Spleen (tissue), 11 donors: ENCODE data around the gene JPH4. TPM values are rescaled to one million over a fixed set of nuclear protein-coding genes. Genes with fewer than 3 reads are reported as not detected.
A peak's percentile ranks its signal among the peaks of the same experiment; 100 is the strongest.

Experiments used
- DNase-seq: peaks from one replicate; pipeline ENCODE4 v3.0.0-alpha.2; 2020
- H3K27ac ChIP-seq, 8 donors: fragments of 200-600 bp; sonication (generic) in 7 of 8; 1 replicate in 4 of 8; 2 replicates in 4 of 8; pipeline versions ENCODE4 v1.5.0 to v1.8.0; 2016 to 2021; ENCODE audit warnings: inconsistent platforms in 4 of 8, mild to moderate bottlenecking in 4 of 8, moderate library complexity in 1 of 8
- H3K27me3 ChIP-seq, 7 donors: fragments of 200-600 bp; sonication (generic) in 6 of 7; replicated peaks in 1 of 7; 1 replicate in 4 of 7; 2 replicates in 3 of 7; pipeline versions ENCODE4 v1.5.0 to v1.8.0; 2016 to 2021; ENCODE audit warnings: inconsistent platforms in 3 of 7, mild to moderate bottlenecking in 1 of 7
- H3K36me3 ChIP-seq, 6 donors: fragments of 200-600 bp; sonication (generic) in 5 of 6; 1 replicate in 4 of 6; 2 replicates in 2 of 6; pipeline versions ENCODE4 v1.5.0 to v1.8.0; 2016 to 2021; ENCODE audit warnings: inconsistent platforms in 2 of 6
- H3K4me1 ChIP-seq, 6 donors: fragments of 200-600 bp; sonication (generic) in 5 of 6; 1 replicate in 3 of 6; 2 replicates in 3 of 6; pipeline versions ENCODE4 v1.5.0 to v1.8.0; 2016 to 2021; ENCODE audit warnings: inconsistent platforms in 3 of 6
- H3K4me3 ChIP-seq, 8 donors: fragments of 200-600 bp; sonication (generic) in 7 of 8; 1 replicate in 4 of 8; 2 replicates in 4 of 8; pipeline versions ENCODE4 v1.5.0 to v1.8.0; 2016 to 2021; ENCODE audit warnings: inconsistent platforms in 4 of 8, mild to moderate bottlenecking in 4 of 8, moderate library complexity in 2 of 8
- H3K9me3 ChIP-seq, 8 donors: fragments of 200-600 bp; sonication (generic) in 7 of 8; 1 replicate in 4 of 8; 2 replicates in 4 of 8; pipeline versions ENCODE4 v1.5.0 to v1.8.0; 2016 to 2021; ENCODE audit warnings: inconsistent platforms in 4 of 8
- CTCF ChIP-seq, 11 experiments: fragments of 200-600 bp in 7 of 11; fragments of 450-650 bp in 4 of 11; sonication (generic) in 4 of 11; IDR thresholded peaks in 8 of 11; conservative IDR thresholded peaks in 3 of 11; 1 replicate in 7 of 11; 2 replicates in 4 of 11; pipeline versions ENCODE4 v1.4.0 to v1.8.0; 2016 to 2021; ENCODE audit warnings: antibody characterized with exemption in 11 of 11, inconsistent platforms in 4 of 11, mild to moderate bottlenecking in 1 of 11
- POLR2A ChIP-seq, 3 donors: fragments of 450-650 bp; IDR thresholded peaks; one replicate each; pipeline ENCODE4 v1.5.1; 2017; ENCODE audit warnings: antibody characterized with exemption in 3 of 3, mild to moderate bottlenecking in 1 of 3
- POLR2AphosphoS5 ChIP-seq, 3 donors: sonication (generic); formaldehyde crosslinking; IDR thresholded peaks; one replicate each; pipeline ENCODE4 v1.5.1; 2017; ENCODE audit warnings: antibody characterized with exemption in 3 of 3
- WGBS, 5 donors: extraction: QIAGEN DNeasy Blood & Tissue Kit in 3 of 5; methylation state at CpG; one replicate each; pipeline versions ENCODE4 v1.1.5 to v1.1.7; 2013 to 2018; 5-methylcytosine and 5-hydroxymethylcytosine counted together
- intact Hi-C: fragments of 100-400 bp; cut with DNase I; formaldehyde crosslinking; loops from one replicate; pipeline ENCODE4 v1.15.0; 2023; ENCODE audit warnings: low total_unique reads
- polyA plus RNA-seq, 3 donors: library from polyadenylated mRNA; stranded (reverse); fragments of 200-250 nt; gene quantifications; one replicate each; pipeline ENCODE4 v1.2.1, GENCODE V29; 2013
- total RNA-seq, 7 donors: library from RNA; depleted of rRNA in 3 of 7; stranded (reverse); fragments of >200 nt in 3 of 7; fragmentation: NEBNext Ultra II Directional in 4 of 7; extraction: Animal tissue kit (Norgen Biotek cat#: 25700) in 4 of 7; gene quantifications; one replicate each; pipeline versions ENCODE4 v1.1.0 to v1.2.1, GENCODE V29; 2016 to 2021
- donor health status: healthy with polysubstance abuse.
- donor health status: DM: no; HTN: no; CAD: no; lungs with moderate emphysema.
- donor health status: DM: no; HTN: no; CAD: no.
- donor health status: Bipolar disorder and iron deficiency.
- donor health status: healthy.
- donor health status: DM: no; HTN: no; CAD: no.
- donor health status: DM: yes; HTN: yes; CAD: no.

The JPH4 gene
- total and polyA plus RNA-seq, 10 donors = 0.70 to 17.3 (median 3.8) TPM

- Histone ChIP-seq H3K4me3 (peak overlapping the region in 2 of 8 donors; percentile 74 to 98), H3K27ac (peak overlapping the region in 6 of 8 donors; percentile 9 to 99 (median 96)), H3K9me3 (no peaks in the 10 kb centered on the region), H3K4me1 (peaks cover 10 to 59% (median 33%) of the 10 kb centered on the region in 6 donors), H3K27me3 (no peaks in the 10 kb centered on the region), H3K36me3 (peaks cover 0 to 47% (median 42%) of the 10 kb centered on the region in 6 donors)
- WGBS, 5 donors = 45 to 59% (median 56%) methylated on average over 2 of the region's 2 CpGs
- intact Hi-C loops = no loop called here
- no peak for TF ChIP-seq POLR2AphosphoS5 (IDR thresholded peaks at IDR 0.05)
- TF ChIP-seq CTCF (IDR thresholded peaks at IDR 0.05 in 8 of 11, conservative IDR thresholded peaks at IDR 0.05 in 3 of 11) = no peak
- no peak for TF ChIP-seq POLR2A (IDR thresholded peaks at IDR 0.05)
- no peak for DNase-seq
These were observed 21.1 kb downstream of the JPH4 start for GRCh38 chr14:23557521-23557920.

- peak overlapping the region; percentile 95 to 99 (median 97) for H3K27ac ChIP-seq
- peak in 2 of 3 donors; percentile 5 to 33 for TF ChIP-seq POLR2AphosphoS5 (IDR thresholded peaks at IDR 0.05)
- no peak for TF ChIP-seq POLR2A (IDR thresholded peaks at IDR 0.05)
- no peak for TF ChIP-seq CTCF (IDR thresholded peaks at IDR 0.05 in 8 of 11, conservative IDR thresholded peaks at IDR 0.05 in 3 of 11)
- peak overlapping the region; percentile 71 to 98 (median 77) for H3K4me3 ChIP-seq
- intact Hi-C loops = no loop called here
- H3K36me3 ChIP-seq = peaks cover 0 to 41% (median 37%) of the 10 kb centered on the region in 6 donors
- WGBS, 5 donors = 43 to 57% (median 53%) methylated on average over 16 to 17 of the region's 17 CpGs
- H3K4me1 ChIP-seq = peaks cover 12 to 61% (median 36%) of the 10 kb centered on the region in 6 donors
- DNase-seq = peak; percentile 79
- no peaks in the 10 kb centered on the region for H3K9me3 ChIP-seq
- H3K27me3 ChIP-seq = no peaks in the 10 kb centered on the region
These were observed 21.7 kb downstream of the JPH4 start for GRCh38 chr14:23556700-23557440.

GRCh38 chr14:23555882-23556699, 22.5 kb downstream of the JPH4 start, which contains the start of gene THTPA:
Gene THTPA, plus strand, starts transcription at chr14:23556271. Its CDS starts 487 bp downstream, at chr14:23556758.
- Histone ChIP-seq H3K4me3 (peak within 1 kb of the TSS; percentile 71 to 98 (median 77)), H3K36me3 (peaks cover 0 to 33% (median 29%) of the 10 kb centered on the region in 6 donors), H3K27me3 (peaks cover 0 to 1% (median 0%) of the 10 kb centered on the region in 7 donors), H3K4me1 (peaks cover 12 to 65% (median 39%) of the 10 kb centered on the region in 6 donors), H3K27ac (peak within 1 kb of the TSS; percentile 95 to 99 (median 97)), H3K9me3 (no peaks in the 10 kb centered on the region)
- TF ChIP-seq POLR2AphosphoS5 (IDR thresholded peaks at IDR 0.05) (peak; percentile 88 to 92 (median 88)), CTCF (IDR thresholded peaks at IDR 0.05 in 8 of 11, conservative IDR thresholded peaks at IDR 0.05 in 3 of 11) (no peak), POLR2A (IDR thresholded peaks at IDR 0.05) (peak in 1 of 3 donors; percentile 4)
- intact Hi-C loops = no loop called here
- DNase-seq = peak; percentile 99
- 1% methylated on average over 16 to 54 of the region's 54 CpGs for WGBS, 5 donors
